Adrenal gland (tissue), 5 donors: ENCODE results near the gene CAMK2G.

Source experiments
- POLR2A ChIP-seq, 2 donors: fragments of 450-650 bp; IDR thresholded peaks; one replicate each; pipeline ENCODE4 v1.6.1; 2017; ENCODE audit warnings: antibody characterized with exemption in 2 of 2, mild to moderate bottlenecking in 2 of 2, moderate library complexity in 1 of 2
- TF ChIP-seq, protein P1 (sequence below), 6 experiments: fragments of 450-650 bp in 4 of 6; fragments of 200-600 bp in 2 of 6; sonication (generic) in 1 of 6; IDR thresholded peaks; 1 replicate in 5 of 6; 2 replicates in 1 of 6; pipeline versions ENCODE4 v1.5.1 to v1.8.0; 2016 to 2021; ENCODE audit warnings: antibody characterized with exemption in 6 of 6, mild to moderate bottlenecking in 2 of 6, moderate library complexity in 1 of 6
- donor health status: DM: no; HTN: no; CAD: no.

DNA sequence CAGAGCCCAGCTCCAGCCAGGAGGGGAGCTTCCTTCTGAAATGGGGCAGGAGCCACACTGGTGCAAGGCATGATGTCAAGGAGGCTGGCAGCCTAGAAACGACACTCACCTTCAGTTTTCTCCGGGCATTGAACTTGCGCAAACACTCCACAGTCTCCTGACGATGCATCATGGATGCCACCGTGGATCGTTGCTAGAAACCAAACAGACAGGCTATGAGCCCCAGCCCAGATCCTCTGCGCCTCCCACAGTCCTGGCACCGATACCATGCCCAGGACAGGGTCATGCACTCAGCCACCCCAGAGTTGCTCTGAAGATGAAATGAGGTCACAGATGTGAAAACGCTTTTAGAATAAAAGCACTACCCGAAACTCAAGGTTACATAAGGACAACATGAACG is 32.0 kb downstream of the CAMK2G start:
- TF ChIP-seq, protein P1, sequence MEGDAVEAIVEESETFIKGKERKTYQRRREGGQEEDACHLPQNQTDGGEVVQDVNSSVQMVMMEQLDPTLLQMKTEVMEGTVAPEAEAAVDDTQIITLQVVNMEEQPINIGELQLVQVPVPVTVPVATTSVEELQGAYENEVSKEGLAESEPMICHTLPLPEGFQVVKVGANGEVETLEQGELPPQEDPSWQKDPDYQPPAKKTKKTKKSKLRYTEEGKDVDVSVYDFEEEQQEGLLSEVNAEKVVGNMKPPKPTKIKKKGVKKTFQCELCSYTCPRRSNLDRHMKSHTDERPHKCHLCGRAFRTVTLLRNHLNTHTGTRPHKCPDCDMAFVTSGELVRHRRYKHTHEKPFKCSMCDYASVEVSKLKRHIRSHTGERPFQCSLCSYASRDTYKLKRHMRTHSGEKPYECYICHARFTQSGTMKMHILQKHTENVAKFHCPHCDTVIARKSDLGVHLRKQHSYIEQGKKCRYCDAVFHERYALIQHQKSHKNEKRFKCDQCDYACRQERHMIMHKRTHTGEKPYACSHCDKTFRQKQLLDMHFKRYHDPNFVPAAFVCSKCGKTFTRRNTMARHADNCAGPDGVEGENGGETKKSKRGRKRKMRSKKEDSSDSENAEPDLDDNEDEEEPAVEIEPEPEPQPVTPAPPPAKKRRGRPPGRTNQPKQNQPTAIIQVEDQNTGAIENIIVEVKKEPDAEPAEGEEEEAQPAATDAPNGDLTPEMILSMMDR (IDR thresholded peaks at IDR 0.05): no peak
- TF ChIP-seq POLR2A (IDR thresholded peaks at IDR 0.05): no peak
